Naive thymus-derived CD8-positive, alpha-beta T cell (primary cell): ENCODE results near the gene FLT3LG. TPM values are rescaled to one million over a fixed set of nuclear protein-coding genes. Genes with fewer than 3 reads are reported as not detected.
A peak's percentile ranks its signal among the peaks of the same experiment; 100 is the strongest.

Experiments
- ATAC-seq, 2 donors: fragments of 150-1000 bp; cut with Tn5 transposase in 1 of 2; sonication (Bioruptor Pico), chemical (Tn5 transposase) in 1 of 2; 1 replicate in 1 of 2; 2 replicates in 1 of 2; pipeline ENCODE4 v1.10.0; 2021; ENCODE audit warnings: mild to moderate bottlenecking in 2 of 2, moderate library complexity in 2 of 2
- POLR2A ChIA-PET: fragments of 350-600 bp; sonication (Branson Sonifier 250); formaldehyde crosslinking; loops from one replicate; lab custom pipeline; 2021; ENCODE audit warnings: antibody characterized with exemption; lab: Charles Lee
- DNase-seq, 10 donors: peaks; one replicate each; pipeline versions ENCODE4 v3.0.0 to v3.0.0-alpha.2; 2020 to 2022
- H3K27ac Mint-ChIP-seq, 10 donors: one replicate each; pipeline ENCODE4 v1.8.0; 2020 to 2022; ENCODE audit warnings: mild to moderate bottlenecking in 10 of 10, mixed read lengths in 10 of 10, moderate library complexity in 4 of 10, inconsistent platforms in 1 of 10
- H3K27me3 Mint-ChIP-seq, 5 donors: one replicate each; pipeline ENCODE4 v1.8.0; 2021 to 2022; ENCODE audit warnings: mixed read lengths in 5 of 5
- H3K36me3 Mint-ChIP-seq, 3 donors: one replicate each; pipeline ENCODE4 v1.8.0; 2020 to 2022; ENCODE audit warnings: mixed read lengths in 3 of 3, mild to moderate bottlenecking in 2 of 3, inconsistent platforms in 1 of 3
- H3K4me1 Mint-ChIP-seq, 4 donors: one replicate each; pipeline ENCODE4 v1.8.0; 2021 to 2022; ENCODE audit warnings: mixed read lengths in 4 of 4
- H3K4me3 Mint-ChIP-seq, 10 donors: one replicate each; pipeline ENCODE4 v1.8.0; 2020 to 2022; ENCODE audit warnings: mild to moderate bottlenecking in 10 of 10, mixed read lengths in 10 of 10, moderate library complexity in 6 of 10, inconsistent platforms in 1 of 10
- H3K9me3 Mint-ChIP-seq, 9 donors: one replicate each; pipeline ENCODE4 v1.8.0; 2020 to 2022; ENCODE audit warnings: mixed read lengths in 9 of 9, mild to moderate bottlenecking in 3 of 9, inconsistent platforms in 1 of 9, moderate library complexity in 1 of 9
- polyA plus RNA-seq, 3 donors: library from polyadenylated mRNA; unstranded; fragments of 300-500 nt; fragmentation: Illumina TruSeq; gene quantifications; one replicate each; pipeline ENCODE4 v1.2.3, GENCODE V29; 2021
- total RNA-seq, 8 experiments: library from RNA in 2 of 8; stranded (reverse) in 2 of 8; gene quantifications; one replicate each; pipeline ENCODE4 v1.2.3 and lab custom pipeline; 2021 to 2026

FLT3LG gene
- 100 to 1,000 TPM; 106 to 112 TPM for total RNA-seq
- 100 to 1,000 TPM; 108 to 205 (median 166) TPM for polyA plus RNA-seq
- total RNA-seq (lab: John Stamatoyannopoulos, UW): 2.1 to 53.1 (median 6.9) reads per million in 6 experiments

- H3K27me3 Mint-ChIP-seq: no peaks in the 10 kb centered on the region
- peaks cover 8 to 37% (median 10%) of the 10 kb centered on the region in 3 donors for H3K36me3 Mint-ChIP-seq
- H3K4me1 Mint-ChIP-seq: peaks cover 28 to 72% (median 65%) of the 10 kb centered on the region in 4 donors
Observed at GRCh38 chr19:49473868-49474541, at the start of gene FLT3LG. Gene FLT3LG, plus strand, starts transcription at chr19:49474215. Its CDS starts 425 bp downstream, at chr19:49474640.

GRCh38 chr19:49425178-49425577, 48.8 kb upstream of the FLT3LG start, which contains the start of gene GFY:
Gene GFY, plus strand, starts transcription at chr19:49425388. Its CDS starts 1,043 bp downstream, at chr19:49426431.
- Mint-ChIP-seq H3K27ac (peak within 1 kb of the TSS in 3 of 10 donors; percentile 2 to 67 (median 41)), H3K9me3 (peaks cover 0 to 2% (median 0%) of the 10 kb centered on the region in 9 donors), H3K4me3 (peak within 1 kb of the TSS in 8 of 10 donors; percentile 43 to 81 (median 72)), H3K4me1 (peaks cover 52 to 72% (median 66%) of the 10 kb centered on the region in 4 donors), H3K36me3 (peaks cover 0 to 10% (median 4%) of the 10 kb centered on the region in 3 donors), H3K27me3 (peaks cover 55 to 100% (median 79%) of the 10 kb centered on the region in 5 donors)
- POLR2A ChIA-PET: interaction anchor here (0.6 to 3.1 kb wide), 3 partner anchors 14 to 130 kb away, joined by 3 to 11 read pairs (median 4); no protein-coding TSS in a partner anchor
- DNase-seq: no peak
- no peak for ATAC-seq

More at GRCh38 chr19:49473868-49474541, at the start of gene FLT3LG:
- peak within 1 kb of the TSS; percentile 93 to 99 (median 96) for H3K4me3 Mint-ChIP-seq
- H3K9me3 Mint-ChIP-seq: no peaks in the 10 kb centered on the region
- peak; percentile 87 to 98 (median 94) for DNase-seq
- ATAC-seq: peak; percentile 46 to 62
- POLR2A ChIA-PET: interaction anchor here (0.6 to 11.3 kb wide), 19 partner anchors 13 to 205 kb away, joined by 3 to 321 read pairs (median 4); partner anchors contain the start of genes ALDH16A1, PIH1D1 and RPL13A
- H3K27ac Mint-ChIP-seq: peak within 1 kb of the TSS; percentile 92 to 100 (median 98)

GRCh38 chr19:49425922-49426592, 48.0 kb upstream of the FLT3LG start:
- H3K27ac Mint-ChIP-seq: peak overlapping the region in 3 of 10 donors; percentile 2 to 67 (median 41)
- POLR2A ChIA-PET: interaction anchor here (0.6 to 3.1 kb wide), 4 partner anchors 9 to 125 kb away, joined by 3 to 11 read pairs (median 3); no protein-coding TSS in a partner anchor
- DNase-seq: no peak
- peaks cover 54 to 69% (median 64%) of the 10 kb centered on the region in 4 donors for H3K4me1 Mint-ChIP-seq
- no peaks in the 10 kb centered on the region for H3K9me3 Mint-ChIP-seq
- no peak for ATAC-seq
- H3K4me3 Mint-ChIP-seq: peak overlapping the region in 7 of 10 donors; percentile 14 to 65 (median 61)
- H3K36me3 Mint-ChIP-seq: peaks cover 0 to 10% (median 4%) of the 10 kb centered on the region in 3 donors
- H3K27me3 Mint-ChIP-seq: peaks cover 58 to 100% (median 77%) of the 10 kb centered on the region in 5 donors

- POLR2A ChIA-PET: interaction anchor here (0.7 to 1.4 kb wide), 4 partner anchors 9 to 21 kb away, joined by 3 to 6 read pairs (median 4); no protein-coding TSS in a partner anchor
- ATAC-seq: no peak
- DNase-seq: no peak
- Mint-ChIP-seq H3K36me3 (peaks cover 0 to 11% (median 4%) of the 10 kb centered on the region in 3 donors), H3K27ac (peak overlapping the region in 3 of 10 donors; percentile 41 to 59 (median 47)), H3K27me3 (peaks cover 57 to 97% (median 73%) of the 10 kb centered on the region in 5 donors), H3K4me3 (peak overlapping the region in 6 of 10 donors; percentile 12 to 66 (median 34)), H3K4me1 (peaks cover 50 to 64% (median 60%) of the 10 kb centered on the region in 4 donors), H3K9me3 (peaks cover 0 to 5% (median 0%) of the 10 kb centered on the region in 9 donors)
Observed at GRCh38 chr19:49427339-49427738, 46.7 kb upstream of the FLT3LG start.

- DNase-seq (peak in 3 of 10 donors; percentile 25 to 39 (median 37)), ATAC-seq (peak; percentile 48 to 52)
- peaks cover 0 to 11% (median 4%) of the 10 kb centered on the region in 3 donors for H3K36me3 Mint-ChIP-seq
- peak overlapping the region in 3 of 10 donors; percentile 7 to 59 (median 53) for H3K27ac Mint-ChIP-seq
- POLR2A ChIA-PET: interaction anchor here (0.7 to 1.4 kb wide), 4 partner anchors 10 to 21 kb away, joined by 3 to 6 read pairs (median 4); no protein-coding TSS in a partner anchor
- peak overlapping the region; percentile 50 to 75 (median 62) for H3K4me3 Mint-ChIP-seq
- peaks cover 0 to 5% (median 0%) of the 10 kb centered on the region in 9 donors for H3K9me3 Mint-ChIP-seq
- H3K27me3 Mint-ChIP-seq: peaks cover 57 to 97% (median 72%) of the 10 kb centered on the region in 5 donors
- H3K4me1 Mint-ChIP-seq: peaks cover 46 to 62% (median 56%) of the 10 kb centered on the region in 4 donors
Observed at GRCh38 chr19:49427855-49428546, 46.0 kb upstream of the FLT3LG start.

GRCh38 chr19:49428547-49429451, 45.2 kb upstream of the FLT3LG start:
- DNase-seq (no peak), ATAC-seq (no peak)
- Mint-ChIP-seq H3K4me3 (peak overlapping the region in 9 of 10 donors; percentile 29 to 75 (median 60)), H3K9me3 (peaks cover 0 to 5% (median 0%) of the 10 kb centered on the region in 9 donors), H3K4me1 (peaks cover 44 to 64% (median 56%) of the 10 kb centered on the region in 4 donors), H3K27me3 (peaks cover 60 to 97% (median 73%) of the 10 kb centered on the region in 5 donors), H3K27ac (peak overlapping the region in 1 of 10 donors; percentile 53), H3K36me3 (peaks cover 0 to 11% (median 4%) of the 10 kb centered on the region in 3 donors)
- POLR2A ChIA-PET: interaction anchor here (1.4 to 2.1 kb wide), 2 partner anchors 11 to 14 kb away, joined by 3 to 7 read pairs; no protein-coding TSS in a partner anchor

- POLR2A ChIA-PET: interaction anchor here (2.1 kb wide), 1 partner anchor 12 kb away, joined by 7 read pairs; no protein-coding TSS in a partner anchor
- Mint-ChIP-seq H3K9me3 (peaks cover 0 to 5% (median 0%) of the 10 kb centered on the region in 9 donors), H3K4me3 (no peak overlapping the region), H3K27ac (peak overlapping the region in 1 of 10 donors; percentile 14), H3K36me3 (peaks cover 0 to 14% (median 4%) of the 10 kb centered on the region in 3 donors), H3K27me3 (peaks cover 57 to 92% (median 73%) of the 10 kb centered on the region in 5 donors), H3K4me1 (peaks cover 36 to 55% (median 49%) of the 10 kb centered on the region in 4 donors)
- ATAC-seq (no peak), DNase-seq (no peak)
Observed at GRCh38 chr19:49430172-49430677, 43.8 kb upstream of the FLT3LG start.

- POLR2A ChIA-PET: interaction anchor here (0.6 to 2.1 kb wide), 2 partner anchors 12 to 34 kb away, joined by 4 to 7 read pairs; no protein-coding TSS in a partner anchor
- H3K9me3 Mint-ChIP-seq: peaks cover 0 to 5% (median 0%) of the 10 kb centered on the region in 9 donors
- H3K27ac Mint-ChIP-seq: peak overlapping the region in 1 of 10 donors; percentile 52
- ATAC-seq: peak in 1 of 2 donors; percentile 39
- peaks cover 36 to 51% (median 48%) of the 10 kb centered on the region in 4 donors for H3K4me1 Mint-ChIP-seq
- DNase-seq: no peak
- peaks cover 0 to 14% (median 4%) of the 10 kb centered on the region in 3 donors for H3K36me3 Mint-ChIP-seq
- H3K27me3 Mint-ChIP-seq: peaks cover 55 to 92% (median 73%) of the 10 kb centered on the region in 5 donors
- H3K4me3 Mint-ChIP-seq: peak overlapping the region in 1 of 10 donors; percentile 51
Observed at GRCh38 chr19:49430678-49431329, 43.2 kb upstream of the FLT3LG start.

GRCh38 chr19:49431330-49431749, 42.7 kb upstream of the FLT3LG start:
- no peak overlapping the region for H3K4me3 Mint-ChIP-seq

More at GRCh38 chr19:49431330-49431749, 42.7 kb upstream of the FLT3LG start:
- H3K27ac Mint-ChIP-seq: no peak overlapping the region
- peaks cover 38 to 51% (median 48%) of the 10 kb centered on the region in 4 donors for H3K4me1 Mint-ChIP-seq
- peaks cover 0 to 5% (median 0%) of the 10 kb centered on the region in 9 donors for H3K9me3 Mint-ChIP-seq
- peaks cover 0 to 15% (median 4%) of the 10 kb centered on the region in 3 donors for H3K36me3 Mint-ChIP-seq
- ATAC-seq (no peak), DNase-seq (peak in 3 of 10 donors; percentile 29 to 47 (median 39))
- POLR2A ChIA-PET: interaction anchor here (0.6 to 0.8 kb wide), 2 partner anchors 35 to 39 kb away, joined by 3 to 4 read pairs; no protein-coding TSS in a partner anchor
- H3K27me3 Mint-ChIP-seq: peaks cover 57 to 92% (median 73%) of the 10 kb centered on the region in 5 donors
